Karpas-422 (cell line): ENCODE measurements around the gene HRH2. TPM values are rescaled to one million over a fixed set of nuclear protein-coding genes. Genes with fewer than 3 reads are reported as not detected.

ENCODE experiments used
- DNase-seq: peaks from one replicate; pipeline ENCODE4 v3.0.0-alpha.2; 2015
- H2AFZ ChIP-seq: fragments of 200-600 bp; sonication (generic); 2 replicates; pipeline ENCODE4 v1.6.1; 2014; ENCODE audit warnings: antibody characterized with exemption, low read length, mixed read lengths
- H3K27ac ChIP-seq: fragments of 200-600 bp; sonication (generic); 2 replicates; pipeline ENCODE4 v1.5.1; 2014; ENCODE audit warnings: mild to moderate bottlenecking, low read length, moderate library complexity
- H3K27me3 ChIP-seq: fragments of 200-600 bp; sonication (generic); 2 replicates; pipeline ENCODE4 v1.6.1; 2014; ENCODE audit warnings: low read length, mixed read lengths
- H3K36me3 ChIP-seq: fragments of 200-600 bp; sonication (generic); 2 replicates; pipeline ENCODE4 v1.6.1; 2014; ENCODE audit warnings: low read length, mixed read lengths; ENCODE audit not compliant: insufficient read depth
- H3K4me1 ChIP-seq: fragments of 200-600 bp; sonication (generic); 2 replicates; pipeline ENCODE4 v1.6.1; 2014; ENCODE audit warnings: mild to moderate bottlenecking, low read length, mixed read lengths
- H3K4me2 ChIP-seq: fragments of 200-600 bp; sonication (generic); 2 replicates; pipeline ENCODE4 v1.6.1; 2014; ENCODE audit warnings: low read length, low read depth, mild to moderate bottlenecking; ENCODE audit not compliant: poor library complexity, severe bottlenecking
- H3K4me3 ChIP-seq: fragments of 200-600 bp; sonication (generic); 2 replicates; pipeline ENCODE4 v1.5.1; 2014; ENCODE audit warnings: mild to moderate bottlenecking, antibody characterized with exemption, low read length, mixed read lengths
- H3K79me2 ChIP-seq: fragments of 200-600 bp; sonication (generic); 2 replicates; pipeline ENCODE4 v1.6.1; 2014; ENCODE audit warnings: mild to moderate bottlenecking, low read length, mixed read lengths
- H3K9ac ChIP-seq: fragments of 200-600 bp; sonication (generic); 2 replicates; pipeline ENCODE4 v1.6.0; 2014; ENCODE audit warnings: low read length
- H3K9me2 ChIP-seq: fragments of 200-600 bp; sonication (generic), shearing (Covaris generic); replicated peaks from 2 replicates; pipeline ENCODE4 v1.6.0; 2014; ENCODE audit warnings: mild to moderate bottlenecking, low read length, moderate library complexity; ENCODE audit not compliant: insufficient read depth
- H3K9me3 ChIP-seq: fragments of 300-700, 200-600 bp; sonication (generic); 2 replicates; pipeline ENCODE4 v1.6.1; 2014; ENCODE audit warnings: low read length, mixed read lengths
- H4K20me1 ChIP-seq: fragments of 200-600 bp; sonication (generic); 2 replicates; pipeline ENCODE4 v1.6.1; 2014; ENCODE audit warnings: mild to moderate bottlenecking, antibody characterized with exemption, low read length, low read depth; ENCODE audit not compliant: insufficient read depth
- total RNA-seq: library from RNA; depleted of rRNA; stranded (reverse); fragments of >200 nt; shearing (Covaris generic); gene quantifications from 2 replicates; pipeline ENCODE4 v1.2.3, GENCODE V29; 2014; ENCODE audit warnings: low replicate concordance

The HRH2 gene
- total RNA-seq, 1 experiment from 2014 or later, result not detected

DNA sequence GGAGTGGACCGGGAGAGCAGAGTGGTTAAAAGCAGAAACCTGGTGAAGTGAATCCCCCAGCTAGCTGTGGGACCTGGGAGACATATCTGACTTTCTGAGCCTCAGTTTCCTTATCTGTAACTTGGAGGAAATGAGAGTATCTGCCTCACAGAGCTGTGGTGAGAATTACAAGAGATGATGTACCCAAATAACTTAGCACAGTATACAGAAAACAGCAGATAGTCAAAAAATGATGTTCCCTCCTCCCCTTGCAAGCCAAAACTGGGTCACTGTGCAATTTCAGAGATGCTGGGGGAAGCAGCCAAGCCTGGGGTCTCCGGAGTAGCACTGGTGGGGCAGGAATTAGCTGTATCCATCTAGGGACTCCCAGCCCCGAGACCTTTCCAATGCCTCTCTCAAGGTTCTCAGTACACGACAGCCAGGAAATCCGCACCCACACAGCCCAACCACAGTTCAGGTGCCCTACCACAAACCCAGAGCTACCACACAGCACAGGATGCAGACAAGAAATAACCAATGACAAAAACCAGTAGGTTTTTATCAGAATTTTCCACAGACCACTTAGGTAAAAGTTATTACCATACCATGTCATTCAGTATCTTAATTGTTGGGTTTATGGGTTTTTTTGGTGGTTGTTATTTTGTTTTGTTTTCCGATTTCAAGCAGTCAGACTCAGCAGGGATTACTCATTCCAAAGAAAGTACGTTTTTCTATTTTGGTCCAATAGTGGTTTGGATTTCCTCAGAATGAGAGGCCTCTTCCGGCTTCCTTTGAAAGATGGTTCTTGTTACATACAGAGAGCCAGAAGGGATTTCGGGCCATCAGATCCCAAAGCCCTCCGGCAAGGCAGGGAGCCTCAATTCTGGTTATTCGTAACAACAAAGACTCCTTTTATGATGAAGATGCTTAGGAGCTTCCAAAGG is 4.9 kb upstream of the HRH2 start:
- Histone ChIP-seq H3K9me2 (no peaks in the 10 kb centered on the region), H3K4me3 (no peak overlapping the region), H2AFZ (no peak overlapping the region), H3K4me2 (no peak overlapping the region), H3K36me3 (no peaks in the 10 kb centered on the region), H3K27me3 (no peaks in the 10 kb centered on the region), H3K9ac (no peak overlapping the region), H3K9me3 (no peaks in the 10 kb centered on the region), H3K79me2 (no peaks in the 10 kb centered on the region), H3K4me1 (no peaks in the 10 kb centered on the region), H4K20me1 (no peaks in the 10 kb centered on the region), H3K27ac (no peak overlapping the region)
- no peak for DNase-seq

DNA sequence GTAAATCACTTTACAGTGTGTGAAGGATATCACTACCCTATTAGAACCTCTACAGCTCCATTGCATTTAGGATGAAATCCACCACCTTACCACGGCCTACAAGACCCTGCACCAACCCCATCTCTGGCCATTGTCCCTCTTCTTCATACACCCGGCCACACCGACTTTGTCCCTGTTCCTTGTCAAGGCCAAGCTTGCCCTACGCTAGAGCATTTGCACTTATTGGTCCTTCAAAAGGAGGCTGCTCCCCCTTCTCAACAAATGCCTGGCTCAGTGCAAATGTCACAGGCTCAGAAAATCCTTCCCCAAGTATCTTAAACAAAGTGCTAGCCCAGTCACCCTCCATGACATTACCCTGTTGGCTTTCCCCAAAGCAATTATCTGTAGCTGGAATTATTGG is 4.1 kb upstream of the HRH2 start:
- H3K9me2 ChIP-seq, result no peaks in the 10 kb centered on the region
- H3K9me3 ChIP-seq, result no peaks in the 10 kb centered on the region
- H3K79me2 ChIP-seq, result no peaks in the 10 kb centered on the region
- no peak overlapping the region for H3K4me3 ChIP-seq
- no peaks in the 10 kb centered on the region for H3K27me3 ChIP-seq
- H3K4me2 ChIP-seq, result no peak overlapping the region
- H3K9ac ChIP-seq, result no peak overlapping the region
- no peaks in the 10 kb centered on the region for H3K36me3 ChIP-seq
- H3K4me1 ChIP-seq, result no peaks in the 10 kb centered on the region
- H3K27ac ChIP-seq, result no peak overlapping the region
- no peaks in the 10 kb centered on the region for H4K20me1 ChIP-seq
- no peak overlapping the region for H2AFZ ChIP-seq
- no peak for DNase-seq

DNA sequence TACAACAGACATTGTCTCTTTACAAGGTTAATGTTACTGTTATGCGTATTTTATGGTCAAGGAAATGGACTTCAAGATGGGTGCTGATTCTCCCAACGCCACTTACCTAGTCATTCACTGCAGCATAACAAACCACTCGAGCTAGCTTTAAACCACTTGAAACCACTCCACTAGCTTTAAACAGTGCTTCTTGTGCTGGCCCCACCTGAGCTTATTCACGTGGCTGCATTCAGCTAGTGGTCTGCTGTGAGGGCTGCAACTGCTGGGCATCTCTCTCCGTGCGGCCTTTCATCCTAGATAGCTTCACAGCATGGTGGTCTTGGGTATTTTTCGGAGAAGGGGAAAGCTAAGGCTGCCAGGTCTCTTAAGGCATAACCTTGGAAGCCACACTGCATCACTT is 3.5 kb upstream of the HRH2 start:
- Histone ChIP-seq H3K9ac (no peak overlapping the region), H3K79me2 (no peaks in the 10 kb centered on the region), H3K4me3 (no peak overlapping the region), H3K4me1 (no peaks in the 10 kb centered on the region), H3K9me2 (no peaks in the 10 kb centered on the region), H3K4me2 (no peak overlapping the region), H3K27me3 (no peaks in the 10 kb centered on the region), H3K36me3 (no peaks in the 10 kb centered on the region), H2AFZ (no peak overlapping the region), H4K20me1 (no peaks in the 10 kb centered on the region), H3K27ac (no peak overlapping the region), H3K9me3 (no peaks in the 10 kb centered on the region)
- no peak for DNase-seq

DNA sequence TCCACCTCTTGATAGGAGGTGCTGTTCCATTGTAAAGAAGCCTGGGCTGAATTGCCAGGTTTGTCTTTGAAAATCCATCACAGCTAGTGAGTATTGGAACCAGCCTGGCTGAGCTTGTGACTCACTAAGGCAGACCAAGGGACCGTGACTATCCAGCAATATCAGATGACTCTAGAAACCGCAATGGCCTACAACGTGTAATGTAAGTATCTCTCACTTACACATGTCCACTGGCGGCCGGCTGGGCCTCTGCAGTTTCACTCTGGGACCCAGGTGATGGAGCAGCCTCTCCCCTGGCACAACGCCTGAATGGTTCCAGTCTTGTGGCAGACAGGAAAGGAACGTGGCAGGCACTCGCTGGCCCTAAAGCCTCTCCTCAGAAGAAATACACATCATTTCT is 3.1 kb upstream of the HRH2 start:
- H3K9ac ChIP-seq, result no peak overlapping the region
- H3K9me2 ChIP-seq, result no peaks in the 10 kb centered on the region
- no peaks in the 10 kb centered on the region for H4K20me1 ChIP-seq
- no peaks in the 10 kb centered on the region for H3K4me1 ChIP-seq
- no peak overlapping the region for H3K4me3 ChIP-seq
- H3K36me3 ChIP-seq, result no peaks in the 10 kb centered on the region
- H3K9me3 ChIP-seq, result no peaks in the 10 kb centered on the region
- no peak for DNase-seq
- H3K27ac ChIP-seq, result no peak overlapping the region
- no peaks in the 10 kb centered on the region for H3K27me3 ChIP-seq
- no peak overlapping the region for H2AFZ ChIP-seq
- H3K4me2 ChIP-seq, result no peak overlapping the region
- H3K79me2 ChIP-seq, result no peaks in the 10 kb centered on the region

DNA sequence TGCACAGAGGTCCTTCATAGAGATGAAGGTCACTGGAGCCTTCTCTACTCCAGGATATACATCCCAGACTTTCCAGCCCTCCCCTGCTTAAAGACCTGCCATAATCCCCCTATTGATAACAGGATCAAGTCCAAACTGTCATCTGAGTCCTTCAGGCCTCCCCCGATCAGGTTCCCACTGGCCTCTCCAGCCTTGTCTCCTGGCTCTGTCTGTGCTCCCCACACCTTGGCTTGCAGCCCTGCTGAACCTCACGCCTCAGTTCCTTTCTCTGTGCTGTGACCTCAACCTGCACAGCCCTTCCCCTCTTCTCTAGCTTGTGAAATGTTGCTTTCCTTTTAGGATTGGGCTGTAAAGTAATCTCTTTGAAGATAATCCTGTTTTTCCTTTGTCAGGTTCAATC is 2.5 kb upstream of the HRH2 start:
- Histone ChIP-seq H3K9ac (no peak overlapping the region), H4K20me1 (no peaks in the 10 kb centered on the region), H3K9me2 (no peaks in the 10 kb centered on the region), H2AFZ (no peak overlapping the region), H3K4me2 (no peak overlapping the region), H3K79me2 (no peaks in the 10 kb centered on the region), H3K4me3 (no peak overlapping the region), H3K27me3 (no peaks in the 10 kb centered on the region), H3K4me1 (no peaks in the 10 kb centered on the region), H3K9me3 (no peaks in the 10 kb centered on the region), H3K36me3 (no peaks in the 10 kb centered on the region), H3K27ac (no peak overlapping the region)
- no peak for DNase-seq

DNA sequence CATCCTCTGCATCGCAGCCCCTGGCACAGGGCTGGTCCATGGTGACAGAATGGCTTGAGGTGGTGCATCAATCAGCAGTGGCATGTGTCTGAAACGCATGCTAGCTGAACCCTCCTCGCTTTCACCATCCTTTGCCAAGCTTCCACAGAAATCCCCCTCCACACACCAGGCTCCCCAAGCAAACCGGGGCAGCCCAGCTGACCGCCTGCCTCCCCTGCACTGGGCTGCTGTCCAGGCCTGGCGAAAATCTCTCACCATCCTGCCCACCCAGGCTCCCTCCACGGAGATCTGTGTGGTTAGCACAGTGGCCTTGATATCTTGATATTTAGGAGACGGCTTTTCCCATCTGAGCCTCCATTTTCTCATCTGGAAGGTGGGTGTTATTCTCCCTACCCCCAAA is 905 bp upstream of the HRH2 start:
- no peak for DNase-seq
- no peaks in the 10 kb centered on the region for H3K4me1 ChIP-seq

DNA sequence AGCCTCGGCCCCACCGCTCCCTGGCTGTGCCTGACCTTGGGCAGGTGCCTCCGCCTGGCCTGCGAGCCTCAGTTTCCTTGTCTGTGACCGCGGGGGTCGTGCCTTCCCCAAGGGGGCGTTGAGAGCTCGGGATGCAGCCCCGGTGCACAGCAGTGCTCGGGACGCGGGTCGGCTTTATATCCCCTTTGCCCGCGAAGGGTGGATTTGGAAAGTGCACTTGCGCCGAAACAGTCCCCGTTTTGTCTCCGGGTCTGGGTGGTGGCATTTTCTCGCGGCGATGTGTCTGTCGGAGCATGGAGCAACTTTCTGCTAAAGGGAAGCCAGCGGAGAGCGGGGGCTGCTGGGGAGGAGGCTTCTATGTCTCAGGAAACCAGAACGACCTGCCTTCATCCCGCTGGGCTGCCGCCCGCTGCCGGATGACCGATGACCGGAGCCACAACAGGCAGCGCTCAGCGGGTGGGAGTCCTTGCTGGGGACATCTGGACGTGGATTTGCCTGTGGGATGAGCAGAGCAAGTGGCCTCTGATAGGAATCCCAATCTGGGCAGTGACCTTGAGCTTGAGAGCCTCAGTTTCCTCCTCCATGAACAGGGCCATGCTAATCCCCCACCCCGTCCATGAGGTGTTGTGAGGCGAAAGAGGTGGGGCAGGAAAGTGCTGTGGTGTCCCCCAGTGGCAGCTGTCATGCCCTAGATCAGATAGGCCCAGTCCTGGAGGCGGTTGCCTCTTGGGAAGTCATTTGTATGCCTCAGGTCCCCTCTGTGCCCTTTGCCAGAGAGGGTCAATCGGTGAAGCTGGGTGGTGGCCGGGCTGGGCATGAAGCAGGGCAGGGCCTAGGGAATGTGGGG is 651 bp downstream of the HRH2 start:
- Histone ChIP-seq H3K9ac (no peak overlapping the region), H3K9me2 (no peaks in the 10 kb centered on the region), H3K4me1 (no peaks in the 10 kb centered on the region), H3K4me2 (no peak overlapping the region), H4K20me1 (no peaks in the 10 kb centered on the region), H3K9me3 (no peaks in the 10 kb centered on the region), H3K79me2 (no peaks in the 10 kb centered on the region), H3K27ac (no peak overlapping the region), H2AFZ (no peak overlapping the region), H3K4me3 (no peak overlapping the region), H3K36me3 (no peaks in the 10 kb centered on the region), H3K27me3 (no peaks in the 10 kb centered on the region)
- no peak for DNase-seq

More for the DNA sequence above, 905 bp upstream of the HRH2 start:
- H3K9me3 ChIP-seq, result no peaks in the 10 kb centered on the region
- H3K27ac ChIP-seq, result no peak overlapping the region
- H3K4me2 ChIP-seq, result no peak overlapping the region
- no peaks in the 10 kb centered on the region for H3K27me3 ChIP-seq
- no peaks in the 10 kb centered on the region for H4K20me1 ChIP-seq
- no peaks in the 10 kb centered on the region for H3K79me2 ChIP-seq
- H3K9ac ChIP-seq, result no peak overlapping the region
- no peak overlapping the region for H3K4me3 ChIP-seq
- H3K9me2 ChIP-seq, result no peaks in the 10 kb centered on the region
- H2AFZ ChIP-seq, result no peak overlapping the region
- H3K36me3 ChIP-seq, result no peaks in the 10 kb centered on the region

DNA sequence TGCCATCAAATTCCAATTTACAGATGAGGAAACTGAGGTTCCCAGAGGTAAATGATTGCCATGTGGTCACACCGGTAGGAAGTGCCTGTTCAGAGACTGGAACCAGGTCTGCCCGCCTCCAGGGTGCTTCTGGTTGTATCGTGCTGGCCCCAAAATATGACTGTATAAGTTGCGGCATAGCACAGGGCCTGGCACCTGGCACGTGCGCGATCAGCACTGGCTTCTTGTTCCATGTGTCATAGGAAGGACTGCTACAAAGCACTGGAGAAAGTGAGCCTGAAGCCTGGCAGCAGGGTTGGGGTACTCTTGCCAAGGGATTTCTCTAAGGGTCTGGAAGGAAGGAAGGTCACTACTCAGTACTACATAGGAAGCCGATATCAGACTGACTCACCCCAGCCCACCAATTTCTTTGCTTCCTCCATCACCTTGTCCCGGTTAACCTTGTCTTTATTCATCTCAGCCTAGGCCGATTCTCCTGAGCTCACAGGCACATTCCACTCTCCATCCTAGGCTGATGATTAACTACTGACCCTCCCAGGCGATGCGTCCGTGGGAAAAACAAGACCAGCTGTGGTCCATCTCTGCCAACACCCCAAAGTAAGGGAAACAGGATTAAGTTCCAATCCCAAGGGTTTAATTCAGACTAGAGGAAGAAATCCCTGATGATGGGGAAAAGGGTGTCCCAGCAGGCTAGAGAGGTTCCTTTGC is 1.8 kb downstream of the HRH2 start:
- Histone ChIP-seq H3K79me2 (no peaks in the 10 kb centered on the region), H3K4me2 (no peak overlapping the region), H3K9me2 (no peaks in the 10 kb centered on the region), H3K27me3 (no peaks in the 10 kb centered on the region), H4K20me1 (no peaks in the 10 kb centered on the region), H2AFZ (no peak overlapping the region), H3K27ac (no peak overlapping the region), H3K4me3 (no peak overlapping the region), H3K4me1 (no peaks in the 10 kb centered on the region), H3K36me3 (no peaks in the 10 kb centered on the region), H3K9ac (no peak overlapping the region), H3K9me3 (no peaks in the 10 kb centered on the region)
- no peak for DNase-seq
